Activated CD4-positive, CD25-positive, alpha-beta regulatory T cell treated with anti-CD3 and anti-CD28 coated beads, Interleukin-2, amount 50 U/mL, for 16 hours (primary cell): ENCODE data around the gene BAG5.

Experiments used
- DNase-seq: peaks from one replicate; pipeline ENCODE4 v3.0.0-alpha.2; 2020; ENCODE audit warnings: low read depth, low spot score

BAG5 gene

GRCh38 chr14:103546652-103547454, 15.6 kb downstream of the BAG5 start:
- peak; percentile 55 for DNase-seq

DNA sequence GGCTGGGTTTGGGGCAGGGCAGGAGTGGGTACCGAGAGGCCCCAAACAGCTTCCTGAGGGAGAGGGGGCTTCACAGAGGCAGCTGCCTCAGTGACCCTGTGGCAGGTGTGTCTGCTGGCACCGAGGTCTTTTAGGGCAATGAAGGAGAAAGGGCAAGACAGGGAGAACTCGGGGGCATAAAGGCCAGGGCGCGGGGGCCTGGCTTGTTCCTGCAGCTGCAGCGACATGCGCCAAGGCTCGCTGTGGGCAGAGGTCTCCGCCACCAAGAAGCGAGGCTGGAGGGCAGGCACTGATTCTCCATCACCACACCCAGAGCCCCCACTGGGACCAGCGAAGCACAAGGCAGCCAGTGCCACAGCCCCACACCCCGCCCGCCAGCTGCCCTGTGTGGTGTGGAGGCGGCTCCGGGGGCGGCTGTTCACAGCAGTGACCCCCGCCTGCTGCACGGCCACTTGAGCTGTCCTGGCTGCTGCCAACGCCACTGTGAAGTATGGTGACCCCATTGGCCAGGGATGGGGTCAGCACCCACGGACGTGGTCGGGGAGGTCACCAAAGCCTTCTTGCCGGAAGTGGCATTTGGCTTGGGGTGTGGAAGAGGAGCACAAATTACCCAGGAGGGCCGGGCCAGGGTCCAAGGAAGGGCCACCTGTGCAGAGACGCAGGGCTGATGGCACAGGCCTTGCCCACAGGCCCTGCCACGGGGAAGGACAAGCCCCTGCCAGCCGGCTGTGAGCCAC, 16.4 kb downstream of the BAG5 start:
- DNase-seq: no peak

DNA sequence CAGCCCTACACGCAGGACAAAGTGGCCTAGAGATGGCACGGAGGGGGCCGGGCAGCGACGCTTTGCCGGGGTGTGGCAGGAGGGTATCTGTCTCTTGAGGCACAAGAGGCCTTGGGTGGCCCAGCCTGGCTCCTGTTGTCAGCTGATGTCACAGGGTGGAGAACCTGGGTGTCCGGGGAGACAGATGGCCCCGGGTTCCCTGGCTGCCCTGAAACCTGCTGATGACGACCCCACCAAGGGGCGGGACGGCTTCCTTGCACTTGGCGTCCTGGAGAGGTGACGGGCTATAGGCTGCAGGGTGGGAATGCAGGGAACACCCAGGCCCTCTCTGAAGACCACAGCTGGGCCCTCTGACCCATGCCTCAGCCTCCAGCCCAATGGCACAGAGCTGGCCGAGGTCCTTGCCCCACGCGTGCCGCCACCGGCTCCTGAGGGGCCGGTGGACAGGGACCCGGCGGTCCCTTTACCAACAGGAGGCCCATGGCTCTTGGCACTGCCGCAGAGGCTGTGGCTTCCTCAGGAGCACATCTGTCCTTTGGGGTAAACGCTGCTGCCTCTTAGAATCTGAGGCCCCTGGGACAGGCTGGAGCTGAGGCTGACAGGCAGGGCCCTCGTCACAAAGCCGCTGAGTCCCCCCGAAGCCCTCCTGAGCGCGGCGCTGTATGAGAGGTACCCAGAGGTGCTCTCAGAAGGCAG, 17.1 kb downstream of the BAG5 start:
- DNase-seq: no peak

DNA sequence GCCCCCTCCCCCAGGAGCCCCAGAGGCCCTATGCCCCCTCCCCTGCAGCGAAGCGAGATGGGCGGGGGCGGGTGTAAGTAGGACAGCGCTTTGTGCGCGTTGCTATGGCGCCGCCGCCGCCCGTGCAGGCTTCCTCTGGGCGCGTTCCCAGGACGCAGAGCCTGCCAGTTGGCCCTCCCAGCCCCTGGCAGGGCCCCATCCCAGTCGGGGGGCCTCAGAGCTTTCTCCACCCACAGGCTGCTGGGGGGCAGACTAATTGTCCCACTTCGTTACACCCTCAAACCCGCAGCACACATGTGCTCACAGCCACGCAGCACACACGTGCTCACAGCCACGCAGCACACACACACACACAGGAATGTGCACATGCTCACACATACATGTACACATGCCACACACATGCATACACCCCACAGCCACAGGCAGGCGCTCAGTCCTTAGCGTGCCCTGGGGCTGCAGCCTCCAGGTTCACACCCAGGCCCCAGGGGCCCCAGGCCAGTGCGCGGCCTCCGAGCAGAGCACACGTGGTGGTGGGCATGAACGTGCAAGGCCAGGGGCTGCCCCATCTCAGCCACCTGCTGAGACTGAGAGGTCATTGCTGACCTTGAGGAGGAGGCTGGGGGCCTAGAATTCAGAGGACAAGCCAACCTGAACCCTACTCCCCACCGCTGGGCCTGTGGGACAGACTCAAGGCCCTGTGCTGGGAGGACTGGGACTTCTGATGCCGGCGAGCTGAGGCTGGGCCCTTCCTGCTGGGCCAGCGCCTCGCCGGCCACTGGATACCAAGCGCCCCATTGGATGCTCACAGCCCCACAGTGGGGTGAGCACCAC, 17.9 kb downstream of the BAG5 start:
- DNase-seq: no peak

DNA sequence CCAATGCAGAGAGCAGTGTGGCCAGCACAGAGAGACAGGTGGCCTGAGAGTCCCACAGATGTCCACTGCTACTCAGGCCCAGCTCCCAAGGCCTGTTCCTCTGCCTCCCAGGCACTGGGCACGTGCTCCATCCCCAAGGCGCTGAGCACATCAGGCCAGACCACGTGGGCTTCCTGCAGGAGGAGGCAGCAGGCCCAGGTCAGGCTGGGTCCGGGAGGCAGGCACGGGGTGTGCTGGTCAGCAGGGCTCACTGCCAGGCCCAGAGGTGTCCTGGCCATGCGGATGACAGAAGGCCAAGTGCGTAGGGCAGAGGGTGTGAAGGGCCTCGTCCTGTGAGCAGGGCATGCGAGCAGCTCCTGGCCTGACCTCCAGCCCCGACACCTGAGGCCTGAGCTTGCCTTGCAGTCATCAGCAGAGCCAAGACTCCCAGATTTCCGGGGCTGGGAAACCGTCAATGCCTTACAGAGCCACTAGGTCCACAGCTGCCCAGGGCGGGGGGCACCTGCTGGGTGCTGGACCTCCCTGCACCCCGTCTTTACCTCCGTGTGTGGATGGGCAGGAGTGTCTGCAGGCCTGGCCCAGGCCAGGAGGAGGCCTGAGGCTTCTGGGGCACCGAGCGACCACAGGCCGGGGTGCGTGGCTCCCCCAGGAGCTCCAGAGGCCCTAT, 18.6 kb downstream of the BAG5 start:
- DNase-seq: no peak

DNA sequence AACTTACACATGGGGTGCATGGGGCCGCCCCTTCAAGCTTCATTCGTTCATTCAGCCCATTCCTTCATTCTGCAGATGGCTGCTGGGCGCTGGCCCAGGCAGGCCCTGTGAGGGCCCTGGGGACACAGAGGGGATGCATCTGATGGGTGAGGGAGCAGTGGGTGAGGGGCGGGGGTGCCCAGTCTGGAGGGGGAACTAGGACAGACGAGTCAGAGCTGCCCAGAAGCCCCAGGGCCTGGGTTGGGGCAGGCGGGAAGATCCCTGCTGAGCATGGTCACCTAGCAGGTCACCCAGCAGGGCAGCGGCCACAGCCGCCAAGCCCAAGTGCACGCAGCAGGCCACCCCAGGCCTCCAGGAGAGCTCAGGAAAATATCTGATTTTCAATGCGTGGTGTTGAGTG, 19.3 kb downstream of the BAG5 start:
- no peak for DNase-seq

DNA sequence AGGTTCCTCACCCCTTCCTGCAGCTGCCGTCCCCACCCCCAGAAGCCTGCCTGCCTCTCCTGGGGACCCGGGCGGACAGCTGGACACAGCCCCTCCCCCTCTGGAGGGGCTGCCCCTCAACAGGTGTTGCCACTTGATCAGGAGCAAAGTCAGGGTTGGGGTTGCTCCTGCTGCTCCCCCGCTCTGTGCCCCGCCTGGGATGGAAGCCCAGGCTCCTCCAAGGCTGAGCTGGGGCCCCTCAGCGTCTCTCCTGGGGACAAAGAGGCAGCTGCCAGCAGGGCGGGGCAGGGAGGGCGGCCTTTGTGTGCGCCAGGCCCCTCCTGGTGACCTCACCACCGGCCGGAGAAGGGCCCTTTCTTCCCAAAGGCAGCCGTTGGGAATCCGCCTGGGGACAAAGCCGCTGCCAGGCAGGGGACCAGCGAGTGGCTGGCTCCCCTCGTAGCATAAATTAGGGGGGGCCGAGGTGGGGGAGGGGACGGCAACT, 19.8 kb downstream of the BAG5 start:
- DNase-seq: no peak

DNA sequence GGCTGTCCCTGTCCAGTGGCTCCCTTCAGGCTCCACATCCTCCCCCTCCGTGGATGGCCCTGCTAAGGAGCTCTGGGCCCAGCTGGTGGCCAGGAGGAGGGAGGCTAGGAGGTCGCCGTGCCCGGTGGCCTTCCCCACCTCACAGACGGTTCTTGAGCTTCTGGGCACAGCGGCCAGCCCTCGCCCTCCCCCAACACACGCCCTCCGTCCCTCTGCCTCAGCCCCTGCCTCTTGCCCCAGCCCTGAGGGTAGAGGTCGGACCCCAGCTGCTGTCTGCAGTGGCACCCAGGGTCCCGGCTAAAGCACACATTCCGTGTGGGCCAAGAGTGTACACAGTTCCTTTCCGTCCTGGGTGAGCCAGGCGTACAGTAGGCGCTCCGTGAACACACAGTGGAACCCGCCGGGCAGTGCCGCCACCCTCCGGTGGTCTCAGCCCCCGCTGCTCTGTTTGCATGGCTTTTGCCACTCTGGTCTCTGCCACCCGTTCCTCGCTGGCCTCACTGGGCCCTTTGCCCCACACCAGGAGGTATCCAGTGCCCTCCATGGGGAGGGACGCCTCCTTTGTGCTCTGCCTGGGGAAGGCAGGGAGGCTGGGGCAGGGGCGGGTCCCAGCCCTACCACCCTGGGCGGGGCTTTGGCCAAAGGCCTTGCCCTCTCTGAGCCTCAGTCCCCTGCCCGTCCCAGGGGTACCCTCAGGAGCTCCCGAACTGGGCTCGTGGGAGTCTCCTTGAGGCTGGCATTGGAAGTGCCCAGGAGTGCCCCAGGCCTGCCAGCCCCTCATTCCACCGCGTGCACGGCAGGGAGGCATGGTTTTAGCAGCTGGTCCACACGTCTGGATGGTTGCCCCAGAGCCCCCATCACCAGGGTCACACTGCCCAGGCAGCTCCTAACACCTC, 20.5 kb downstream of the BAG5 start:
- DNase-seq: no peak

- DNase-seq: no peak
Measured at GRCh38 chr14:103540821-103541708, 21.4 kb downstream of the BAG5 start.

GRCh38 chr14:103539056-103539825, 23.2 kb downstream of the BAG5 start:
- DNase-seq: no peak

GRCh38 chr14:103538291-103539055, 24.0 kb downstream of the BAG5 start:
- no peak for DNase-seq

GRCh38 chr14:103537175-103537990, 25.1 kb downstream of the BAG5 start:
- no peak for DNase-seq

- DNase-seq: no peak
Measured at GRCh38 chr14:103536693-103537092, 25.8 kb downstream of the BAG5 start.

- DNase-seq: no peak
Measured at GRCh38 chr14:103535891-103536565, 26.4 kb downstream of the BAG5 start.

GRCh38 chr14:103535081-103535890, 27.2 kb downstream of the BAG5 start:
- no peak for DNase-seq
